DOHH2 (cell line): ENCODE results near the gene PARD6A.

ENCODE experiments used
- EZH2phosphoT487 ChIP-seq: fragments of 200-600 bp; sonication (generic); IDR thresholded peaks from 2 replicates; pipeline ENCODE4 v1.6.1; 2017; ENCODE audit warnings: borderline replicate concordance, mild to moderate bottlenecking, antibody characterized with exemption, low read length, moderate library complexity, mixed read lengths
- TF ChIP-seq, protein P1 (sequence below): fragments of 200-600 bp; sonication (generic); IDR thresholded peaks from one replicate; pipeline ENCODE4 v1.5.1; 2014; ENCODE audit warnings: antibody characterized with exemption, mild to moderate bottlenecking, low read depth, low read length; ENCODE audit not compliant: poor library complexity, severe bottlenecking

DNA sequence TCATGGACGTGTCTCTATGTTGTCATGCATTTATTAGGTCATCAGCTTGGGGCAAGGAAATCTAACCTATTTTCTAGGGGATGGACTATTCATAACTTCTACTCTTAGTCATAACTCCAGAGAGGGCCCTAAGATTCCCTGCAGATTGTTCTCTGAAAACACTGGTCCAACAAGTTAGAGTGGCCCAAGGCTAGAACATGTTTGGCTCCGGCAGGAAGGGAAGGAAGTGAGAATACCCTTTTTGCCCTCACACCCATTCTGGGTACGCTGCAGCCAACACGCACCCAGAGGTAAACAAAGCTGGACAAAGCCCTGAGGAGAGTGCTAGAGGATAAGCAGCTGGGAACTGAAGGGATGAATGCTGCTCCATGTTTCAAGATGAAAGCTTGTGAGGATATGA is 15.8 kb downstream of the PARD6A start:
- TF ChIP-seq, protein P1, sequence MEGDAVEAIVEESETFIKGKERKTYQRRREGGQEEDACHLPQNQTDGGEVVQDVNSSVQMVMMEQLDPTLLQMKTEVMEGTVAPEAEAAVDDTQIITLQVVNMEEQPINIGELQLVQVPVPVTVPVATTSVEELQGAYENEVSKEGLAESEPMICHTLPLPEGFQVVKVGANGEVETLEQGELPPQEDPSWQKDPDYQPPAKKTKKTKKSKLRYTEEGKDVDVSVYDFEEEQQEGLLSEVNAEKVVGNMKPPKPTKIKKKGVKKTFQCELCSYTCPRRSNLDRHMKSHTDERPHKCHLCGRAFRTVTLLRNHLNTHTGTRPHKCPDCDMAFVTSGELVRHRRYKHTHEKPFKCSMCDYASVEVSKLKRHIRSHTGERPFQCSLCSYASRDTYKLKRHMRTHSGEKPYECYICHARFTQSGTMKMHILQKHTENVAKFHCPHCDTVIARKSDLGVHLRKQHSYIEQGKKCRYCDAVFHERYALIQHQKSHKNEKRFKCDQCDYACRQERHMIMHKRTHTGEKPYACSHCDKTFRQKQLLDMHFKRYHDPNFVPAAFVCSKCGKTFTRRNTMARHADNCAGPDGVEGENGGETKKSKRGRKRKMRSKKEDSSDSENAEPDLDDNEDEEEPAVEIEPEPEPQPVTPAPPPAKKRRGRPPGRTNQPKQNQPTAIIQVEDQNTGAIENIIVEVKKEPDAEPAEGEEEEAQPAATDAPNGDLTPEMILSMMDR: no peak
- no peak for TF ChIP-seq EZH2phosphoT487
